T-helper 1 cell treated with Interleukin-12 subunit alpha and Interleukin-12 subunit beta and Interleukin-4 antibody, amounts not matched to agents 30 μg/mL and 1 μg/mL, for 36 hours (primary cell): ENCODE results near the gene ARHGEF17.
"Not testable (repeated sequence)": the region's sequence is repeated elsewhere in the genome, so short reads cannot be mapped to it uniquely, and the experiment has no call there.

Experiments used
- H3K27ac Mint-ChIP-seq: one replicate; pipeline ENCODE4 v1.8.0; 2021; ENCODE audit warnings: mild to moderate bottlenecking, mixed read lengths
- H3K27me3 Mint-ChIP-seq: one replicate; pipeline ENCODE4 v1.8.0; 2021; ENCODE audit warnings: low read depth, mixed read lengths
- H3K36me3 Mint-ChIP-seq: one replicate; pipeline ENCODE4 v1.8.0; 2021; ENCODE audit warnings: low read depth, mixed read lengths
- H3K4me1 Mint-ChIP-seq: one replicate; pipeline ENCODE4 v1.8.0; 2021; ENCODE audit warnings: low read depth, mixed read lengths
- H3K4me3 Mint-ChIP-seq: one replicate; pipeline ENCODE4 v1.8.0; 2021; ENCODE audit warnings: mild to moderate bottlenecking, moderate library complexity, mixed read lengths
- H3K9me3 Mint-ChIP-seq: one replicate; pipeline ENCODE4 v1.8.0; 2021; ENCODE audit warnings: mixed read lengths

Gene ARHGEF17

DNA sequence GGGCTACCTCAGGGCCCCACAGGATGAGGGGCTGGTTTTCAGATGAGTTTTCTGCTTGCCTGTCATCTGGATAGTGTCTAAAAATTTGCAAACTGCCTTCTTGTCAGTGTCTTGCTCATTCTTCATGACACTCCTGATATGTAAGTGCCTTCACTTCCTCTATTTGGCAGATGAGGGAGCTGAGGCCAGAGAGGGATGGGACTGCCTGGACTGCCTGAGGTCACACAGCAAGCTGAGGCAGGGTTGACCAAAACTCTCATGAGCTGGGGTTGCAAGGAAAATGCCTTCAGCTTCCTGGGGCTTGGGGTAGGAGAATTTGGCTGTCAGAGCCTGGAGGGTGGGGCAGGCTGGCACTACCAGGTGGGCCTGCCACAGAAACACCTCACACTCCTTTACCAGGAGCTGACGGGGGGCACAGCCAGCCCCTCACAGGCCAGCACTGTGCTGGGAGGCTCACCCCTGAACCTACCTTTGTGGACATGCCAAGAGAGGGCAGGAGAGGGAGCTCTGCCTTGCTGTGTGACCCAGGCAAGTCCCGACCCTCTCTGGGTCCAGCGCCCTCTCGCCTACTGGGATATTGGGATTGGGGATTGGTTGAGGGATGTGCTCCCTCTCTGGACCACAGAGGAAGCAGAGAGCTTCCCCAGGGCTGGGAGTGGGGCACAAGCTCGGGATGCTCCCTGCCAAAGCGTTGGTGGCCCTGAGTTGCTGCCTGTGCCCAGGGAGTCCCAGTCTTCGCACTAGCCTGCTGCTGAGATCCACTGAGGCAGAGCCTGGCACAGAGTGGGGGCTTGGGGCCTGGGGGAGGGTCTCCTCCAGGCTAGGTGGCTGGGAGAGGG, 37.8 kb upstream of the ARHGEF17 start:
- Mint-ChIP-seq H3K36me3 (no peaks in the 10 kb centered on the region), H3K4me3 (no peak overlapping the region), H3K9me3 (no peaks in the 10 kb centered on the region), H3K4me1 (no peaks in the 10 kb centered on the region), H3K27ac (no peak overlapping the region), H3K27me3 (peaks cover 34% of the 10 kb centered on the region)

DNA sequence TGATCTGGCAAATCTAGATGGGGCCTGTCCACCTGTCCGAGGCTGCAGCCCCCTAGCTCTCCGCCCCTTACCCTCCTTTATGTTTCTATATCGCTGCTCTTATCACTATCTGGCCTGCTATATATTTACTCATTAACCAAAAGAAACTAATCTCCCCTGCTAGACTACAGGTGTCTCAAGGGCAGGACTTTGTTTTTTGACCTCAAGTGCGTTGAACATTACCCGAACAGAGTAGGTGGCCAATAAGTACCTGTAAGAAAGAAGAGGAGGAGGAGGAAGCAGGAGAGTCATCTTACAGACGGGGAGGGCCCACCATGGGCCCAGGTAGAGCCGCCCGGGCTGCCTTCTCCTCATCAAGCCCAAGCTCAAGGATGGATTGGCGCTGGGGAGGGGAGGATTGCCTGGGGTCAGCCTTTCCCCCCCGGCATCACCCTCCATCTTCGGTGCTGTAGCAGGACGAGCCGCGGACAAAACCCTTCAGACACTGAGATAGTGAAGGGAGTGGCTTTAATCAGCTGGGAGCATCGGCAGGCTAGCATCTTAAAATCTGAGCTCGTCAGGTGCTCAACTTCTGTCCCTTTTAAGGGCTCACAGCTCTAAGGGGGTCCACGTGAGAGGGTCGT, 37.1 kb upstream of the ARHGEF17 start:
- no peaks in the 10 kb centered on the region for H3K4me1 Mint-ChIP-seq
- H3K36me3 Mint-ChIP-seq: no peaks in the 10 kb centered on the region
- H3K27ac Mint-ChIP-seq: no peak overlapping the region
- peaks cover 29% of the 10 kb centered on the region for H3K27me3 Mint-ChIP-seq
- H3K4me3 Mint-ChIP-seq: no peak overlapping the region
- H3K9me3 Mint-ChIP-seq: no peaks in the 10 kb centered on the region

DNA sequence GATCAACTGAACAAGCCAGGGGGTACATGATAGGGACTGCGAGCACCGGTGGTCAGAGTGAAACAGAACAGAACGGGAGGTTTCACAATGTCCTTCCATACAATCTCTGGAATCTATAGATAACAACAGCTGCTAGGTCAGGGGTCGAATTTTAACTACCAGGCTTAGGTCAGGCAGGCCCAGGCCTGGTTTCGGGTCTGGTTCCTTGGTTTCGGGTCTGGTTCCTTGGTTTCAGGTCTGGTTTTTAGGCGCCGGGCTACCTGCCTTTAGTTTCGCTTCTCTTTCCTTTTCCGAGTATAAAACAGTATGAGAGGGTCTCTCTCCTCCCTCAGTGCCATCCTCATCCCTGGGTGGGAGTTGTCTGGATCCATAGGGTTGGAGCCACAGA, 36.6 kb upstream of the ARHGEF17 start:
- not testable (repeated sequence) for H3K9me3 Mint-ChIP-seq, H3K4me1 Mint-ChIP-seq, H3K4me3 Mint-ChIP-seq, H3K27ac Mint-ChIP-seq, H3K36me3 Mint-ChIP-seq
- H3K27me3 Mint-ChIP-seq: peaks cover 29% of the 10 kb centered on the region

DNA sequence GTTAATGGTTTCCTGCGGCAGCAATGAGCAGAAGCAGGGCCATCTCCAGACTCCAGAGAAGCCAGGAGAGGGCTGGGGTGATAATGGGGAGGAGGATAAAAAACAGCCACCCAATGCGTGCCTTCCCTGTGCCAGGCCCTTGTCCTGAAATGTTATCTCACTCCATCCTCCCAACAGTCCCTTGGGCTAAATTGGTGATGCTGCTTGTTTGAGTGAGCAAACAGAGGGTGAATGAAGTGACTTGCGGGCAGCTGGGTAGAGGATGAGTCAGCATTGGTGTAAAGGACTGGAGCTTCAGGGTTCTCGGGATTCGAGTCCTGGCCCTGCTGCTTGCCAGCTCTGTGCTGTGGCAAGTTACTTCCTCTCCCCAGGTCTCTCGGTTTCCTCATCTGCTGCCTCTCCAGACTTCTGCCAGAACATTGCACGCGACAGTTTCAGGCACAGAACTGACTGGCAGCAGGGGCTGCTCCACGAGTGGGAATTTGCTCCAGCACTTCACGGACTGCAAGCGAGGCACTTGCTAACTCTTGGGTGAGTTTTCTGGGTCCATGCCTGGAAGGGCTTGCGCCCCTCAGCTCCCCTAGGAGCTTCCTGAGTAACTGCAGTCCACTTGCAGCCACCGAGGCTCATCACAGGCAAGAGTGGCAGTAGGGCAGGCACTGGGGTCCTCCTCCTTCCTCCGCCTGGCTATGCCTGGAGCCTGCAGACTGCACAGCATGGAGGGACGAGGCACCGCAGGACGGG, 36.0 kb upstream of the ARHGEF17 start, which contains the start of gene P2RY6:
Gene P2RY6, plus strand, starts transcription at position 403 of the 744 bp plus-strand sequence. CDS start 24,181 bp downstream, outside the sequence.
- Mint-ChIP-seq H3K27ac (no peak within 1 kb of the TSS), H3K4me3 (no peak within 1 kb of the TSS), H3K4me1 (no peaks in the 10 kb centered on the region), H3K9me3 (no peaks in the 10 kb centered on the region), H3K27me3 (peaks cover 26% of the 10 kb centered on the region), H3K36me3 (no peaks in the 10 kb centered on the region)

DNA sequence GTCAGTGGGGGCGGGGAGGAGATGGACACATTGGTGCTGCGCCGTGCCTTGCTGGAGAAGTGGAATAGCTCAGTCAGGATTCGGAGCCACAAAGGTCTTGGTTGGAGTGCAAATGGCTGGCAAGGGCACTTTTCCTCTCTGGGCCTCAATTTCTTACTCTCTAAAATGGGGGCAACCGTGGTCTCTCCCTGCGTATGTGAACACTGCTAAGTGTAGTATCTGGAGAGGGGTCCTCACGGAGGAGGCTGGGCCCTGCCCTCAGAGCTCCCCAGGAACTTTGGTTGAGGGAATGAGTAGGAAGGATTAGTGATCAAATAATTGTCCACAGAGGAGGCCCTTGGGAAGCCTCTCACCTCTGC, 35.4 kb upstream of the ARHGEF17 start:
- peaks cover 21% of the 10 kb centered on the region for H3K27me3 Mint-ChIP-seq
- H3K9me3 Mint-ChIP-seq: no peaks in the 10 kb centered on the region
- H3K36me3 Mint-ChIP-seq: no peaks in the 10 kb centered on the region
- H3K27ac Mint-ChIP-seq: no peak overlapping the region
- H3K4me1 Mint-ChIP-seq: no peaks in the 10 kb centered on the region
- no peak overlapping the region for H3K4me3 Mint-ChIP-seq

DNA sequence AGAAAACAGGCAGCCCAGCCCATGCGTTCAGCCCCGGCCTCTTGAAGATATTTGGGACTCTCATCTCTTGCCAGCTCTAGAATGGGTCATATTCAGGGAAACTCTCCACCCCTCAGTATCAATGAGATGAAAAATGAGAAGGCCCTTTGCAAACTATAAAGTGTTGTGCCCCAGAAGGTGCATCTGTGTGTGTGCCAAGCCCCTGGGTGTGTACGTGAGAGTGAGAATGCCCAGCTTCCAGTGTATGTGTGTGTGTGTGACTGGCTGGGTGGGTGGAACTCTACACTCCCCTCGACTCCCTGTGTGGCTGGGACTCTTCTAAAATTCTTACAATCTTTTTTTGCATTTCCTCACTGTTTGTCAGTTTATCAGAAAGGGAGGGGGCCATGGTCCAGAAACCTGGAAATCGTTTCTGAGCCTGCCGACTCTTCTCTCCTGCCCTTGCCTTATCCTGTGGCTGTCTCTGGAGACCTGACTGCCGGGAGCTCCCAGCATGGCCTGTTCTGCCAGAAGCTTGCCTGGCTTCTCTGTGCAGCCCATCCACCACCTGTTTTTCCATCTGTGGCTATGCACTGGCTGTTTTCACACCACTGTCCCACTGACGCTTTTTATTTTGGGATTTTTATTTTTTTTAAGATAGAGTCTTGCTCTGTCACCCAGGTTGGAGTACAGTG, 34.7 kb upstream of the ARHGEF17 start:
- H3K27me3 Mint-ChIP-seq: peaks cover 18% of the 10 kb centered on the region
- no peaks in the 10 kb centered on the region for H3K9me3 Mint-ChIP-seq
- no peak overlapping the region for H3K27ac Mint-ChIP-seq
- no peak overlapping the region for H3K4me3 Mint-ChIP-seq
- no peaks in the 10 kb centered on the region for H3K4me1 Mint-ChIP-seq
- H3K36me3 Mint-ChIP-seq: no peaks in the 10 kb centered on the region

DNA sequence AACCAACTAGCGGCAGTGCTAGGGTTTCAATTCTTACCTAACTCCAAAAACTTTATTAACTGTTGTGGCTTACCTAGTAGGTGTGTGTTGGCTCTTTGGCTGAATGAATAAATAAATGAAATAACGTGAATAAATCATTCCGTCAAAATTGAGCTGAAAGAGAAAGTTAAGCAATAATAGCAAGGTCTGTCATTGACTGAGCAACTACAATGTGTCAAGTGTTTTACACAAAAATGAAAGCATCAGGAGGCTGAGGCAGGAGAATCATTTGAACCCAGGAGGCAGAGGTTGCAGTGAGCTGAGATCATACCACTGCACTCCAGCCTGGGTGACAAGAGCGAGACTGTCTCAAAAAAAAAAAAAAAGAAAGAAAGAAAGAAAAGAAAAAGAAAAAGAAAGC, 33.9 kb upstream of the ARHGEF17 start:
- not testable (repeated sequence) for H3K36me3 Mint-ChIP-seq, H3K4me3 Mint-ChIP-seq, H3K27ac Mint-ChIP-seq, H3K4me1 Mint-ChIP-seq, H3K9me3 Mint-ChIP-seq
- peaks cover 22% of the 10 kb centered on the region for H3K27me3 Mint-ChIP-seq

DNA sequence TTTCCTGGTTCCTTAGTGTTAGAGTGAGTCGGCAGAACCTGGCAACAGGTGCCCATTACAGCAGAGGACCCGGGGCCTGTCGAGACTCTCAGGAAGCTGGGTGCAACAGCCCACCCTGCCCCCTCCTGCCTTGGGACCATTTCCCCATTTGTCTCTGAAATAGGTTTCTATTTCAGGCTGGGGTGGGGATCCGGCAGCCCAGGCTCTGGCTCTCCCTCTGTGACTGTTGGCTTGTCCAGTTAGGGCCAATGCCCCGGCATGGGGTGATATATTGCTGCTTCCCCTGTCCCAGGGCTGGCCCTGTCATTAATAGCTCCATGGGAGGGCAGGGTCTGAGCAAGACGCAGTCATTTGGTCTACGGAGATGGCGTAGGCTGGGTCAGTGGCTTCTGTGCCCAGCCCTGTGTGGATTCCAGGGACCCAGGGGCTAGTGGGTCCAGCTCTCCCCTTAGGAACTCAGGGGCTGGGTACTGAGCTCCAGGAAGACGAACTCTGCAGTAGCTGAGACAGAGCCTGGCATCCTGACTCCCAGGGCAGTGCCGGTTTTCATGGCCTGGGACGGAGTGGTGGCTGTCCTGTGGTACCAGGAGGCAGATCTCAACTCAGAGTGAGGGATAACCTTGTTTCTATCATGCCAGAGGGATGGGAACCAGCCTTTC, 33.2 kb upstream of the ARHGEF17 start:
- Mint-ChIP-seq H3K27ac (no peak overlapping the region), H3K36me3 (no peaks in the 10 kb centered on the region), H3K4me3 (no peak overlapping the region), H3K27me3 (peaks cover 19% of the 10 kb centered on the region), H3K9me3 (no peaks in the 10 kb centered on the region), H3K4me1 (no peaks in the 10 kb centered on the region)

DNA sequence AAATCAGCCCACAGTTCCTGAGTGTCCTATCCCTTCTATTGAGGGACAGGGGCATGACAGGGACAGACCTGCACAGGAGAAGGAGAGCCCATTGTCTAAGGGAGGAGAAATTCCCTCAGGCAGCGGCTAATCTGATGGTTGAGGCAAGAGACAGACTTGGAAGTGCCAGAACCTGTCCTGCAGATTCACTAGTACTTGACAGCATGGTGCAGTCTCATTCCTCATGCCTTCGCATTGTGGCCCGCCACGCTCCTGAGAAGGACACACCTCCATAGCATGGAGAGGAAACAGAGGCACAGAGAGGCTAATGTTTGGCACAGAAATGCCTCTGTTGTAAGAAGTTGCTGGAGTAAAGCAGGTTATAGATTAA, 32.7 kb upstream of the ARHGEF17 start:
- Mint-ChIP-seq H3K9me3 (no peaks in the 10 kb centered on the region), H3K27me3 (peaks cover 19% of the 10 kb centered on the region), H3K4me3 (no peak overlapping the region), H3K27ac (no peak overlapping the region), H3K36me3 (no peaks in the 10 kb centered on the region), H3K4me1 (peaks cover under 1% of the 10 kb centered on the region)

DNA sequence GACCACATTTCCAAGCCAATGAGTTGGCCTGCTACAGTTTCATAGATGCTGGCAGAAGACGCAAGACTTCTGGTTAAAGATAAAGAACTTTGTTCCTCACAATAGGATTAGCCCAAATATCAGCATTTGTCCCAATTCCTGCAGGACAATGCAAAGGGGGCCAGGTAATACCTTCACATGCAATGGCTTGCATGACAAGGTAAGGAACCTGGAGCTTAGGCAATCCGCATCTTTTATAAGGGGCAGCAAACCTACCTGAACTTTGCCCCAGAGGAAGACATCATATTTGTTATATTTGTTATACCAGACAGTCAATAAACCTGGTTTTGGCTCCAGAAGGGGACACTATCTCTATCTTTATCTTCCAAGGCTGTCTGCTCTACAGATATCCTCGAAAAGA, 30.6 kb upstream of the ARHGEF17 start:
- Mint-ChIP-seq H3K27me3 (peaks cover 20% of the 10 kb centered on the region), H3K9me3 (no peaks in the 10 kb centered on the region), H3K36me3 (no peaks in the 10 kb centered on the region), H3K4me1 (peaks cover 13% of the 10 kb centered on the region), H3K4me3 (no peak overlapping the region), H3K27ac (no peak overlapping the region)

DNA sequence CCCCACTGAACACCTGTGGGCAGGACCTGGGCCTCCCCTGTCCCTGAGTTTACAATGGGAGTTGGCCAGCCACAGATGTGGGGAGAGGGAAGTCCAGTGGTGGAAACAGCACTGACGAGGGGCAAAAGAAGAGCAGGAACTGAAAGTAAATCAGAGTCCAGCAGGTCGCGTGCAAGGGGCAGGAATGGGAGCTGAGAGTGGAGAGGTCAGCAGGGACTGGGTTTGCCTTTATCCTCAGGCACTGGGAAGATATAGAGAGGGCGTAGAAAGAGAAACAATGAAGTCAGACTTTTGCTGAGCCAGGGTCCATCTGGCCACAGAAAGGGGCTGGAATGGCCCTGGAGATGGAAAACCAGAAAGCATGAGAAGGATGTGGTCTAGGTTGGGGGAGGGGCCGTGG, 27.4 kb upstream of the ARHGEF17 start:
- Mint-ChIP-seq H3K4me3 (no peak overlapping the region), H3K36me3 (no peaks in the 10 kb centered on the region), H3K27ac (no peak overlapping the region), H3K9me3 (no peaks in the 10 kb centered on the region), H3K27me3 (peaks cover 20% of the 10 kb centered on the region), H3K4me1 (peaks cover 14% of the 10 kb centered on the region)

DNA sequence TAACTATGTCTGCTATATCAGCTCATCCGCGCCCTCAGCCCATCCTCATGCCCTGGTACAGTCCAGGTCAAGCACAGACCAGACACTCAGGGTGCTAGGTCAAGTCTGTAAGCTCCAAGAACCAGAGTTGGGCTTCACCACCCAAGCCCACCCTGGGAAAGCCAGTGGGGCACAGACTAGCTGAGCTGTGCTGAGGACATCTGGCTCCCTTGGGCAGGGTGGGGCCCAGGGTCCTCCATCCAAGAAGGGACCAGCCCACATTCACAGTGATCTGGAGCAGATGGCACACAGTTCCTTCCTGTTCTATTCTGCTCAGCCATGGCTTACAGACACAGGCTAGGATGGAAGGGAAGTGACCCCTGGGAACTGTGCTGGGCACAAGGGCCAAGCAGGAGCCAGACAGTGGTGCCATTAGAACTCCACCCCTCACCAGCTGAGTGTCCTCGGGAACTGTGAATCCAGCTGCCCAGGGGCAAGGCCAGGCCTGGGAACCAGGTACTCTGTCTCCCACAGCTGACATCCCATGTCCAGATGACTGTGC, 26.8 kb upstream of the ARHGEF17 start:
- H3K4me1 Mint-ChIP-seq: peaks cover 14% of the 10 kb centered on the region
- no peak overlapping the region for H3K4me3 Mint-ChIP-seq
- no peak overlapping the region for H3K27ac Mint-ChIP-seq
- no peaks in the 10 kb centered on the region for H3K9me3 Mint-ChIP-seq
- no peaks in the 10 kb centered on the region for H3K36me3 Mint-ChIP-seq
- peaks cover 15% of the 10 kb centered on the region for H3K27me3 Mint-ChIP-seq

DNA sequence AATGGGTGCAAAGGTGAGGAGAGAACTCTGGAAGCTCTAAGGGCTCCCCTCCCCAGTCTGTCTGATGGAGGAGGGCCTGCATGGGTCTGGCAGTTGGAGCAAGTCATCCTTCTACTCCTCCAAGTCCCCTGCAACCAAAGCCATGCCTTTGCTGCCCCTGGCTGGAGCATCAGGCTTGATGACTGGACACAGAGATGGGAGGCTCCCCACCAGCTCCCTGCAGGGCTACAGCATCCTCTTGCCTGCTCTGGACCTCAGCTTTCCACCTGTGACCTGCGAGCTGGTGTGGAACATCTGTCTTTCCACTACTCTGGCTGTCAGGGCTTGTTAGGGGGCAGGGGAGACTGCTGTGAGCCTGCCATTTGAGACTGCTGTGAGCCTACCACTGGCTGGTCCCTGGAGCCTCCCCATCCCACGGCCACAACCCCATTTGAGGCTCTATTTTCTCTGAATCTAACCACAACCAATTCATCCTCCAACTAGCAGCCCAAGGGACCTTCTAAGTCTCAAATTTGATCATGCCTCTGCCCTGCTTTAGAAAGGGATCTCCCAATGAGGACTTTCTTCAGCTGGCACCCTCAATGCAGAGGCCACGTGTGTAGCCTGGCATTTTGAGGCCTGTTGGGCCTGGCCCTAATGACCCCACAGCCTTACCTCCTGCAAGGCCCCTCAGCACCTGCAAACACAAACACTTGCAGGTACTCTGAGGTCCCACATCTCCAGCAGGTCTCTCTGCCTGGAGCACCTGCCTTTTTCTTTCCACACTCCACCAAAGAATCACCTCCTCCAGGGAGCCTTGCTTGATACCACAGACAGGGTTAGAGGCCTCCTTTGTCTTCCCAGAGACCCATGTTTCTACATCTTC, 26.0 kb upstream of the ARHGEF17 start:
- no peak overlapping the region for H3K27ac Mint-ChIP-seq
- H3K36me3 Mint-ChIP-seq: no peaks in the 10 kb centered on the region
- no peak overlapping the region for H3K4me3 Mint-ChIP-seq
- H3K4me1 Mint-ChIP-seq: peaks cover 15% of the 10 kb centered on the region
- H3K27me3 Mint-ChIP-seq: peaks cover 9% of the 10 kb centered on the region
- H3K9me3 Mint-ChIP-seq: no peaks in the 10 kb centered on the region
